Measurements from ENCODE around the gene NEK9.

GRCh38 chr14:75119056-75119455, 7.8 kb downstream of the NEK9 start:
- TF ChIP-seq GLIS3 (CRISPR knock-in tag; IDR thresholded peaks at IDR 0.05): no peak
- TF ChIP-seq BACH2 (CRISPR knock-in tag; IDR thresholded peaks at IDR 0.05; ENCODE audit: borderline replicate concordance): no peak
- TF ChIP-seq PATZ1 (CRISPR knock-in tag; IDR thresholded peaks at IDR 0.05; ENCODE audit: borderline replicate concordance): no peak
- TF ChIP-seq PPARA (CRISPR knock-in tag; IDR thresholded peaks at IDR 0.05; ENCODE audit: borderline replicate concordance): no peak
- TF ChIP-seq ZNF70 (CRISPR knock-in tag; IDR thresholded peaks at IDR 0.05): no peak
- no peak for TF ChIP-seq CSRNP3 (CRISPR knock-in tag; IDR thresholded peaks at IDR 0.05)
- no peak for TF ChIP-seq ZNF565 (CRISPR knock-in tag; conservative IDR thresholded peaks at IDR 0.05; ENCODE audit: low read depth)
- TF ChIP-seq ZFP30 (CRISPR knock-in tag; IDR thresholded peaks at IDR 0.05): no peak
- TF ChIP-seq ZFP3 (CRISPR knock-in tag; IDR thresholded peaks at IDR 0.05): no peak
- TF ChIP-seq ARNTL (CRISPR knock-in tag; IDR thresholded peaks at IDR 0.05; ENCODE audit: borderline replicate concordance, low read depth): no peak
- TF ChIP-seq OSR1 (CRISPR knock-in tag; IDR thresholded peaks at IDR 0.05): no peak
- TF ChIP-seq TCF4 (CRISPR knock-in tag; IDR thresholded peaks at IDR 0.05; ENCODE audit: borderline replicate concordance): no peak
- TF ChIP-seq CREB5 (CRISPR knock-in tag; IDR thresholded peaks at IDR 0.05; ENCODE audit: low read depth): no peak

All from SK-N-SH treated with all-trans-retinoic acid at 6 μM for 48 hours (cell line).